GM21576 (cell line): ENCODE measurements around the gene PIWIL1.

Source experiments
- ATAC-seq: cut with Tn5 transposase; IDR thresholded peaks from one replicate; pipeline ENCODE4 v1.9.1; 2021; ENCODE audit warnings: mild to moderate bottlenecking, moderate library complexity; ENCODE audit not compliant: unreplicated experiment

PIWIL1 gene

DNA sequence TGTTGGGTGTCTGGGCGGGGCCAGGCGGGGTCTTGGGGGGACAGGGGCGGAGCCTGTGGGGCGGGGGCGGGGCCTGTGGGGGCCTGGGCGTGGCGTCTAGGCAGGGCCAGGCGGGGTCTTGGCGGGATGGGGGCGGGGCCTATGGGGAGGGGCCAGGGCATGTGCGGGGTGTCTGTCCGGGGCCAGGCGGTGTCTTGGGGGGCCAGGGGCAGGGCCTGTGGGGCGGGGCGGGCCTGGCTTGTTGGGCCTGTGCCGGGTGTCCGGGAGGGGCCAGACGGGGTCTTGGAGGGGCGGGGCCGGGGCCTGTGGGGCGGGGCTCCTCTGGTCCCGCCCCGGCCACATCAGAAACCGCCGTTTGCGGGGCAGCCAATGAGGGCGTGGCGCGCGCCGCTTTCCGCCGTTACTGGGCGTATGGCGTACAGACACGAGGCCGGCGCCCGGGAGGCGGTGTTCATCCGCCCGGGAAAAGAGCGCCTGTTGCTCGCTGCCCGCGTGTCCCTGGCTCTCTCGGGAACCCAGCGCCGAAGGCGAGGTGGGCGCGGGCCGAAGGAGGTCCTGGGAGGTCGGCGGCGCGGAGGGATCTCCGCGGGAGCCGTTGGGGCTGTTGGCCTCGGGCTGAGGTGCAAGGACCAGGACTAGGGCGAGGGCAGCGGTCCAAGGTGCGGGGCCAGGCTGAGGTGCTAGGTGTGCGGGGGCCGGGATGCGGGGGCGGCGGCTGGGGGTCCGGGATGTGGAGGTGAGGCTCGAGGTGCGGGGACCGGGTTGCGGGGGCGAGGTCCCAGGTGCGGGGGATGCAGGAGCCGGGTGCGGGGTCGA is at the start of gene PIWIL1:
PIWIL1 (plus strand) TSS at position 400 of the 816 bp plus-strand sequence. CDS start 4,705 bp downstream, outside the sequence.
- ATAC-seq: no peak

DNA sequence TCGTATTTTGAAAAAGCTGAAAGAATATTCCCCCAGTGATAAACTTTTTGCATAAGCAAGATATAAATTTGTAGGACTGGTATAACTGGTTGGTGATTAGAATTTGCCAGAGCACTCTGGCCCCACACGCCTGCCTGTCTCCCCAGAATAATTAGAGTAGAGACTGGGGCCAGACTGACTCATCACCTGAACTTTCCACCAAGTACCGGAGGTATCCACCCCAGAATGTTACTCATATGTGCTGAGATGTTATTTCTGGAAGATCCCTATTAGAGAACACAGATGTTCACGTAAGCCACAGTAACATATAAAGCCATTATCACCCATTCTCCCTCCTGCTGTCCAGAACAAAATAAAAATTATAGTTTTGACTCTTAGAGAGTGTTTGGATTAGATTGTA is 49.5 kb upstream of the PIWIL1 start:
- ATAC-seq: no peak

DNA sequence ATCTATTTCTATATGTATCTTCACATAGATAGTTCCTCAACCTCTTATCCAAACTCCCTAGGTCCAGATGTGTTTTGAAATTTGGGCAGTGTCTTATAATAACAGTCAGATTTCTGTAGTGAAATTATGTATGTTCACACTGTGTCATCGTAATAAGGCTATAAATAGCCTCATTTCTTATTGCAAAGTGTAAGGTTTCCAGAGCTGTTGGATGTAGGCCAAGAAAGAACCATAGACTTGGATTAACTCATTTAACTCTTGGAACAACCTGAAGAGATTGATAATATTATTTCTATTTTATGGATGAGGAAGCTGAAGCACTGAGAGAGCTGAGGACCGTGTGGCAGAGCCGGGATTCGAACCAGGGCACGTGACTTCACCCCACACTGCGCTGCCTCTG is 49.0 kb upstream of the PIWIL1 start:
- ATAC-seq: no peak

DNA sequence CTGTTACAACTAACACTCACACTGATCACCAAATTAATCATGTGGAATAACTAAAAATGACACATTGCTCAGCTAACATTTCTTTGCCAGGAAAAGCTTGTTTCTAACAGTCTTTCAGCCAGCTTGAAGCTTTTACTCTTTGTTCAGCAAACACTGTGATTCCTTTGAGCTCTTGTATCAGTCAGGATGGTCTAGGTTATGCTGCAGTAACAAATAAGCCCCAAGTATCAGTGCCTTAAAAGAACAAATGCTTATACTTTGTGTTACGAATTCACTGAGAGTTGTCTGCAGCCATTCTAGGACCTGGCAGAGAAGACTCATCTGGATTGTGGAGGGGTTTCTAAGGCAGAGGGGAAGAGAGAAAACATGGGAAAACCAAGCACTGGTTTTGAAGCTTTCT is 47.6 kb upstream of the PIWIL1 start:
- ATAC-seq: no peak

DNA sequence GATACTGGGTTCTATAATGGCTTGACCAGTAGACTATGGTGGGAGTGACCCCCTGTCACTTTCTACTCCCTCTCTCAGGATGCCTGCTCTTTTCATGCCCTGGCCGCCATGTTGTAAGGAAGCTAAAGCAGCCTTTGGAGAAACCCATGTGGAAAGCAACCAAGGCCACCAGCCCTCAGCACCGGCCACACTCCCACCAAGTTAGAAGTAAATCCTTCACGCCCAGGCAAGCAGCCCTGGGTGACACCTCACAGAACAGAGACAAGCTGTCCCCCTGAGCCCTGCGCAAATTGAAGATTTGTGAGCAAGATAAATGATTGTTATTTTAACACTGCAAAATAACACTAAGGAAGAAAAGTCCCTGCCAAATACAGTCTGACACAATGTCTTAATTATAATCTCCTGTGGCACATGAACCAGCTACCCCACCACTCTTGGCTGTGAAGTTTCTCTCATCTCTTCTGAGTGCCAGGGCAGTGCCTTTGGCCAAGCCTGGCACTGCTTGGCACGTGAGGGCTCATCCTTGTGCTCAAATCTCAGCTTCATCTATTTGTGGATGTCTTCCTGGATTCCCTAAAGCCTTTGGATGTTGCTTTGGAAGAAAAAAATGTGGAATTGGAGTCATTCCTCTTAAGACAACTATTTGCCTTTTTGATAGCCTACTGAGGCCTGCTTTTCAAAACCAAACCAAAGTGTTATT is 39.2 kb upstream of the PIWIL1 start:
- ATAC-seq: no peak

DNA sequence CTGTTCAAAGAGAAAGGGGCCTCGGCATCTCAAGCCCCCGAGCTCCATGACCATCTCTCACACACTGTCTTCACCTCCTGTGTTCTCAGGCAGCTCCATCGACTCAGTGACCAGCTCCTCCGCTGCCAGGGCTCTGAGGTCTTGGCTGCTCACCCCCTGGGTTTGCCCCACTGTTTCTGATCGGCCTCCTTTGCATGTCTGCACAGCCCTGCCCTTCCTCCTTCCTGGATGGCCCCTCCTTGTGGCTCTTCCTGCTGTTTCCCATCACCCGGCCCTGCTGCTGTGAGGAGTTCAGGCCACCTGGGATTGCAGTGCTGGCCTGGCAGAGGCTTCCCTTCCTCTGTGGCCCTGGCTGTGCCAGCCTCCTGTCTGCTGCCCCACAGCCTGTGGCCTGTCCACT is 38.1 kb upstream of the PIWIL1 start:
- no peak for ATAC-seq

DNA sequence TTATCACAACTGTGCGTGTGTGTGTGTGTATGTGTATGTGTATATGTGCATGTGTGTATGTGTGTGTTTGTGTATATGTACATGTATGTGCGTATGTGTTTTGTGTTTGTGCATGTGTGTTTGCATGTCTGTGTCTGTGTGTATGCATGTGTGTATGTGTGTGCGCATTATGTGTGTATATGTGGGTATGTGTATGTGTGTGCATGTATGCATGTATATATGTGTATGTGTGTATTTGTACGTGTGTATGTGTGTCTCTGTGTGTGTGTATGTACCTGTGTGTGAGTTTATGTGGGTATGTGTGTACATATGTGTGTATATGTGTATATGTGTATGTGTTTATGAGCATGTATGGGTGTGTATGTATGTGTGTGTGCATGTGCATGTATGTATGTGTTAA is 37.6 kb upstream of the PIWIL1 start:
- no peak for ATAC-seq

DNA sequence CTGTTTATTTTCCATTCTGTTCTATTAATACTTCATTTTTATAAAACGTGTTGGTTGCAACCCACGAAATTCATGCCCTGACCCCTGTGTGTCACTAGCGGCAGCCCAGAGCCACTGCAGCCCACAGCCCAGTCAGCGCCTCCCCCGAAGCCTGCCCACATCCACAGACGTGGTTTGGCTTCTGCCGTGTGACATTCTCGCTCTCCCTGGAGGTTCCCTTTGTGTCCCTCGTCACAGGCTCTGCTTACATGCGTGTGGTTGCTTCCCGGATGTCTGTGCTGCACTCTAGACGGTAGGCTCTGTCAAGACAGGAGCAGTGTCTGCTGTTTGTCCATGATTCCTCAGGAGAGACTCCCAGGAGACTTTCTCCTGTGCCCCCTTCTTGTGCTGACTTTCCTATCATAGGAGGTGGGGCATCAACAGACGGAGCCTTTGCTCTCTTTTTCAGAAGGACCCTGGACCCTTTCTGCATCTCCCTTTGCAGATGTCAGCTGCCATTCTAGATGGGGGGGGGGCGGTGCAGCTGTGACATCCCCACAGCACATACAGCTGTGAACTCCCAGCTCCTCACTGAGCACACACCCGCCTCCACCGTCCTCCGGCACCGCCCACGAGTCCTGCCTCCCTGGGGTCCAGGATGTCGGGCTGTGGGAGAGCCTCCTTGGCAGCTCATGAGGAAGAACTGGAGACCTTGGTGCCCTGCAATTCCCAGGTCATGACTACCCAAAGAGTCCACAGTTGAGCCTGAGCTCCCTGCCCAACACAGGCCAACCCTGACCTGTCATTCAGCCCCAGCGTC is 36.8 kb upstream of the PIWIL1 start:
- no peak for ATAC-seq

DNA sequence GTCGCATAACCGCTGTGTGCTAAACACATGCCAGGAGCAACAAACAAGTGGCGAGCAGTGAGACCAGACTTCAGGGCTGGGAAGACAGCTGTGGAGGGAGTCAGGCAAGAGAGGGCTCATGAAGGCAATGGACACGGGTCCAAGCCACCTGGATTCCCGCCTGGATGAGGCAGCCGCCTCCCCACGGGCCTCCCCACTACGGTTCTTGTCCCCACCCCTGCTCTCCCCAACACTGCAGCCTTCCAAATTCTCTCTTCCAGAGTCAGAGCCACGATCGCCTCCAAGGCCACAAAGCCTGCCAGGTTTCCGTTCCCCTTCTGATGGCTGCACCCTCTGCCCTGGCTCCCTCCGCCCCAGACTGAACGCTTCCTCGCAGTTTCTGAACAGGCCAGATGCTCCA is 36.1 kb upstream of the PIWIL1 start:
- ATAC-seq: no peak

DNA sequence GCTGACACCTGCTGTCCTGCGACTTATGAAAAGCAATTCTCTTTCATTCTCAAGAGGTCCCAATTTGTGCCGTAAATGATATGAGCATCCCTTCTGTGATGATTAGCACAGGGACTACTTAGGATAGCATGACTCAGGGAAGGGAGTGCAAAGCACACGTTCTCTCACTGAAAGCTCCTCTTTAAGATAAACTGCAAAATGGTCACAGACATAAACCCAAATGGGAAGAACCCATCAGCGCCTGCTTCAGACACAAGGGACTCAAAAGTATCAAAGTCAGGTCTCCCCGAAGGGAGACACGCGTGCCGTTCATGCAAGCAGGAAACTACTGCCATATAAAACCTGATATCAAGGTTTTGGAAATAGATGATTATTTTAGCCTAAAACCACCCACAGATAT is 33.9 kb upstream of the PIWIL1 start:
- no peak for ATAC-seq

DNA sequence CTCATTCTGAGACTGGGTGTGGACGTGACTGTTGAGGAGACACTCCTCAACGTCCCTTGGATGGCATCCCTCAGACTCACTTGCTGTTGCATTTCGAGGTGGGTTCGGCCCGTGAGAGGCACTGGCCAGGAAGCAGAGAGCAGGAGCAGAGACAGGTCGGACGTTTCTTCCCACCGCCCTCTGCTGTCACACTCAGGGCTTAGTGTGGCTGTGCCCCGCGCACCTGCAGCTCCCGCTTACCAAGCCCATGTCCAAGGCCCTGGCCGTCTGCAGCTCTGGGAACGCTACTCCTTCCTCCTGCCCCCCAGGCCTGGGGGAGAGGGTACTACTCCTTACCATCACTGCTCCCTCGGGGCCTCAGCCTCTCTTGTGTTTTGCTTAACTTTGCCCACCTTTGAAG is 29.8 kb upstream of the PIWIL1 start:
- ATAC-seq: no peak

DNA sequence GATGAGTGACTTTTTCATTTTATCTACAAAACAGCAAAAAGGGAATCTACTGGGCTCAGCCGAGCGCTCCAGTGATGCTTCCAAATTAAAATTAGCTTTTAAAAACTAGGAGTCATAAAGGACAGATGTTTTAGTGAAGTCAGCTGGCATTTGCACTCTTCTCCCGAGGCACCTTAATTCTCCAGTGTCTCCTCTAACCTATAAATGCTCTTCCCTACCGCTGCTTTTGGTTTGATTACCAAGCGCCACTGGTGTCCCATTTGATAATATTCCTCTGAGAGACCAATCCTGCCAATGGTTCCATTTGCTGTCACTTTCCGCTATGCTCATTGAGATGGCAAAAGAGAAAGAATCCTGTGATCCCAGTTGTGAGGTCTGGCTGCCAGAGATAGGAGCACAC is 29.3 kb upstream of the PIWIL1 start:
- no peak for ATAC-seq

DNA sequence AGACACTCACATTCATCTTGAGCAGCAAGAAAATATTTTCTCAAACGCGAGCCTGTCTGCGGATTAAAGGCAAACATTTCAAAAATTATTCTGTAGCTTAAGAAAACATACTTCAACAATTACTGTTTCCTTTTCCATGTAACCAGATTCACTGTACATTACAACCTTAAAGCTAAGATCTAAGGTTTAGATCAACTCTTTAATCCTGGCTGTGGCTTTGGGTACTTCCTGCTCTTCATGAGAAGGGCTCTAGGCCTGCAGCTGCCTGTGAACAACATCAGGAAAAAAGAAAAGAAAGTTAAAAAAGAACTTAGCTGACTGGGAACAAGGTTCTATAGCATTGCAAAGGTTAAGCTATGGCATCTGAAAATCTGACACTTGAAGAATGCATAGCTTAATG is 21.4 kb upstream of the PIWIL1 start:
- no peak for ATAC-seq

DNA sequence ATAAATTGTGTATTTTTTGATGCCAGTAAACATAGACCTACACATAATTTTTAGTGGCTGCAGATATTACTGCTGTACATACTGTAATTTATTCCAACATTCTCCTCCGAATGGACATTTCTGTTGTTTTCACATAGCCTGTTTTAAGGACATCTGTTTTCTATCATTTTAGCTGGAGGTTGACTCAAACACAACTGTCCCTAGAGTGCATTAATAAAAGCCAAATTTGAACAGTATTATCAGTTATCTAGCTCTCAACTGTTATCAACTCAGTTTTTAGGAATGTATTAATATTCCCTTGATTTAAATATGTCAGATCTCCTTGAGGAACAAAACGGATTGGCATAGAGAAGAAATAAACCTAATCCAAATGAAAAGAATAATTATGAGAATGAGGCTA is 17.2 kb upstream of the PIWIL1 start:
- no peak for ATAC-seq

DNA sequence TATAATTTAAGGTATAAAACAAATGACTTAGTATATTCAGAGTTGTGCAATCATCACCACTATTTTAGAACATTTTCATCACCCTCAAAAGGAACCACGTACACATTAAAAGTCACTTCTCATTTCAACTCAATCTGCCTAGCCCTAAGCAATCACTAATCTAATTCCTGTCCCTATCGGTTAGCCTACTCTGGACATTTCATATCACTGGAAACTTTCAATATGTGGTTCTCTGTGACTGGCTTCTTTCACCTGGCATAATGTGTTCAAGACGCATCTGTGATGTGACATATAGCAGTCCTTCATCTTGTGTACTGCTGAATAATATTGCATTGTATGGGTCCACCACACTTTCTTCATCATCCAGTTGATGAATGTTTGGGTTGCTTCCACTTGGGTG is 15.4 kb upstream of the PIWIL1 start:
- ATAC-seq: no peak

DNA sequence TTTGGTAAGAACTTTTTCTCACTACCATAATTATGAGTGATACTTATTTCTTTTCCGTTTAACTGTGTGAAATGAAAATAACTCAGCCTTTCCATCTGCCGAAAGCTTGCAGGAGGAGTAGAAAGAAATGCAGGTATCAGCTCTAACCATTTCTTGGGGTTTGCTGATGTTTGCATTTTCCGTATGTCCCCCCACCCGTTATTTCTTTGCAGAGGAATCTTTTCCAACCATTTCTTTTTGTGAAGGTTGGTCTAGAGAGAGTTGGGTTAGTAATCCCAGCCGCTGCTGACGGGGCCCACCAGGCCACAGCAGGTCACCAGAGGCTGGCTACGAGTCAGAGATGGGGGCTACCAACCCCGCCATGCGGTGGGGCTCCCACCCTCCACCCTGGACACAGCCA is 7.0 kb upstream of the PIWIL1 start:
- no peak for ATAC-seq

DNA sequence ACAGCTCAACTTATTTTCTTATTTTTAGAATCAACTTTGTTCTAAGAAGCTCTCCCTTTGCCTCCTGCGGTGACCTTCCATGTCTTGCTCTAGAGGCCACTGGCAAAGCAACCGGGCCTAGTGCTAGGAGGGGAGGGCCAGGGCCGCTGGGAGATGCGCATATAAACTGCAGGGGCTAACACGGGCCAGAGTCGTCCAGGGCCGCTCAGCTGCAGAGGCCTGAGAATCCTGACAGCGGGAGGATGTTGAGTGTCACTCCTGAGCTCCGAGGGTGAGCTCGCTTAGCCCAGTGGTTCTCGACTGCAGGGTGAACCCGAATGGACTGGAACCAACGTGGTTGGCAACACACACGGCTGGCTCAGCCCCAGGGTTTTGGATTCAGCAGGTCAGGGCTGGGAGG is 6.5 kb upstream of the PIWIL1 start:
- no peak for ATAC-seq

DNA sequence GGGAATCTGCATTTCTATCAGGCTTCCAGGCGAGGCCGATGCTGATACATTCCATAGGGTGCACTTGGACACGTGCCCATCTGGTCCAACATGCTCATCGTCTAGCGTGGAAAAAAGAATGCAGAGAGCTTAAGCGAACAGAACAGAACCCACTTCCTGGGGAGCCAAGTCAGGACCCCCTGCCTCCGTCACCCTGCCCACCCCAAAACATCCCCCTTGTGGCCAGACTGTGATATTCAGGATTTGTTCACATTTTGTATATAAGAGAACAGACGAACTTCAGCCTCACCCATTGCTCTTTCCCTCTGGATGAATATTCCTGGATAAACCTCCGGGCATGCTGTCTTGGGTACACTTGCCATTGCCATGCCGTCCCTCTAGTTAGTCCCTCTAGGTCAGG is 4.3 kb upstream of the PIWIL1 start:
- no peak for ATAC-seq

DNA sequence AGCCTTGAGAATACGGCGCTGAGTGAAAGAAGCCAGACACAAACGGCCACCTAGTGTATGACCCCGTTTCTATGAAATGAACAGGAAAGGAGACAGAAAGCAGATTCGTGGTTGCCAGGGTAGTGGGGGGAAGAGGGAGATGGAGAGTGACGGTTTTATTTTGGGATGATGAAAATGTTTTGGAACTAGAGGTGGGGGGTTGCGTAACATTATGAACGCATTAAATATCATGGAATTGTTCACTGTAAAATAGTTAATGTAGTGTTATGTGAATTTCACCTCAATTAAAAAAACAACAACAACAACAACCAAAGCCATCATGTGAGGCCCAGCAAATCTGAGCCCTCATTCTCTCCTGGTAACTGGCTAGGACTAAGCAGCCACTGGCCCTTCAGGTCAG is 3.3 kb upstream of the PIWIL1 start:
- no peak for ATAC-seq

DNA sequence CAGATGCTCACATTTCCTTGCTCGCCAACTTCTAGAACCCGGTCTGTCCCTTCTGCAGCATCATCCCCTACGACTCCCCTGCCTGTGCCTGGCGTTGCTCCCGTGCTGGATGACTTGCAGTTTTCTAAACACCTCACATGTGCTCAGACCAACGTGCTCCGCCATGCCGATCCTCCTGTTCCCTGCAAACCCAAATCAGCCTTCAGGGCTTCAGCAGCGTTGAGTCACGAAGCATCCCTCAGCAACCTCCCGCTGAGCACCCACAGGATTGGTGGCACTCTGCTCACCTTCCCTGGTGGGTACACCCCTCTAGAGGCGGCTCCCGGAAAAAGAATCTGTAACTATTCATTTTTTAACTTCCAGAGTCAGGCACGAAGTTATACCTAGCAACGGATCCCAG is 2.8 kb upstream of the PIWIL1 start:
- ATAC-seq: no peak

DNA sequence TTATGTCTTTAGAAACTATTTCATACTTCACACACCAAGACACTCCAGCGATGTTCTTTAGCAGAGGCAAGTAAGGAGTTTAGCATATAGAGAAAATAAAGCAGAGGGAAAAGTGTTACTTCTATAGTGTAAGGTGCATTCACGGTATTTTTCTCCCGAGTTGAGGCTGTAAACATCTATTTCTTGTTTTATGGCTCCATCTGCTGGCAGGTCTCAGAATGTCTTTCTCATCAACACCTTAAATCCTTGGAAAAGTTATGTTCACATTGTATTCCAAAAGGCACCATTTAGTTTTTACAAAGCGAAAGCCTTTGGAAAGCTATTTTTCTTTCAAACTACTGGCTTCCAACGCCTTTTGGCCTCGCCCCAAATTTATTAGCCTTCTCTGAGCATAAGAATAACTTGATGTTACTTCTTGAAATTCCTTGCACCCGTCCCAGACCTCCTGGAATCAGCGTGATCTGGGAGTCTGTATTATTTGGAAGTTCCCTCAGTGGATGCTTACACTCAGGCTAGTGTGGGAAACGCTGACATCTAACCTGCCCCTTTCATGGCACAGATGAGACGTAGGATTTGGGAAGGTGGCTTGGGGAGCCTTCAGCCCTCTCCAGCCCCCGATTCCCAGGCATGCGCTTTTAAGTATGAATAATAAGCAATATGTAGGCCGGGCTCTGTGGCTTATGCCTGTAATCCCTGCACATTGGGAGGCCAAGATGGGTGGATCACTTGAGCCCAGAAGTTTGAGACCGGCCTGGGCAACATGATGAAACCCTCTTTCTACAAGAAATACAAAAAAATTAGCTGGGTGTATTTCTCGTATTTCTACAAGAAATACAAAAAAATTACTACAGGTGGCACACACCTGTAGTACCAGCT is 1.9 kb upstream of the PIWIL1 start:
- no peak for ATAC-seq
